ENCODE measurements around the gene ARID1B.

ARID1B gene

GRCh38 chr6:157209865-157210530 lies 432.8 kb downstream of the ARID1B start:
- H3K9ac ChIP-seq (ENCODE audit: low read depth in 1 of 2, low read length in 2 of 2), result no peak overlapping the region
- no peaks in the 10 kb centered on the region for H3K27me3 ChIP-seq (ENCODE audit: control insufficient read depth in 1 of 2, insufficient read depth in 2 of 2, low read length in 2 of 2)
- H3K36me3 ChIP-seq (ENCODE audit: control insufficient read depth in 1 of 2, insufficient read depth in 2 of 2, low read length in 2 of 2), result peaks cover 19 to 37% of the 10 kb centered on the region in 2 donors
- no peaks in the 10 kb centered on the region for H3K9me3 ChIP-seq (ENCODE audit: control insufficient read depth in 1 of 2, low read length in 2 of 2)
- H3K4me1 ChIP-seq (ENCODE audit: control insufficient read depth in 1 of 2, insufficient read depth in 2 of 2, low read length in 2 of 2), result no peaks in the 10 kb centered on the region
- no peak overlapping the region for H3K4me3 ChIP-seq (ENCODE audit: low read depth in 1 of 2, low read length in 2 of 2)
- H3K27ac ChIP-seq (ENCODE audit: low read depth, low read length), result no peak overlapping the region

GRCh38 chr6:157210954-157211353 lies 433.8 kb downstream of the ARID1B start:
- Histone ChIP-seq H3K9me3 (ENCODE audit: control insufficient read depth in 1 of 2, low read length in 2 of 2) (no peaks in the 10 kb centered on the region), H3K4me1 (ENCODE audit: control insufficient read depth in 1 of 2, insufficient read depth in 2 of 2, low read length in 2 of 2) (no peaks in the 10 kb centered on the region), H3K27ac (ENCODE audit: low read depth, low read length) (no peak overlapping the region), H3K4me3 (ENCODE audit: low read depth in 1 of 2, low read length in 2 of 2) (no peak overlapping the region), H3K36me3 (ENCODE audit: control insufficient read depth in 1 of 2, insufficient read depth in 2 of 2, low read length in 2 of 2) (peaks cover 17 to 30% of the 10 kb centered on the region in 2 donors), H3K9ac (ENCODE audit: low read depth in 1 of 2, low read length in 2 of 2) (no peak overlapping the region), H3K27me3 (ENCODE audit: control insufficient read depth in 1 of 2, insufficient read depth in 2 of 2, low read length in 2 of 2) (no peaks in the 10 kb centered on the region)

GRCh38 chr6:157211603-157212455 lies 434.7 kb downstream of the ARID1B start:
- Histone ChIP-seq H3K9me3 (ENCODE audit: control insufficient read depth in 1 of 2, low read length in 2 of 2) (no peaks in the 10 kb centered on the region), H3K9ac (ENCODE audit: low read depth in 1 of 2, low read length in 2 of 2) (no peak overlapping the region), H3K36me3 (ENCODE audit: control insufficient read depth in 1 of 2, insufficient read depth in 2 of 2, low read length in 2 of 2) (peaks cover 8 to 21% of the 10 kb centered on the region in 2 donors), H3K4me1 (ENCODE audit: control insufficient read depth in 1 of 2, insufficient read depth in 2 of 2, low read length in 2 of 2) (no peaks in the 10 kb centered on the region), H3K27ac (ENCODE audit: low read depth, low read length) (no peak overlapping the region), H3K27me3 (ENCODE audit: control insufficient read depth in 1 of 2, insufficient read depth in 2 of 2, low read length in 2 of 2) (no peaks in the 10 kb centered on the region), H3K4me3 (ENCODE audit: low read depth in 1 of 2, low read length in 2 of 2) (no peak overlapping the region)

- Histone ChIP-seq H3K27ac (ENCODE audit: low read depth, low read length) (no peak overlapping the region), H3K36me3 (ENCODE audit: control insufficient read depth in 1 of 2, insufficient read depth in 2 of 2, low read length in 2 of 2) (peaks cover 0 to 5% of the 10 kb centered on the region in 2 donors), H3K4me3 (ENCODE audit: low read depth in 1 of 2, low read length in 2 of 2) (no peak overlapping the region), H3K9me3 (ENCODE audit: control insufficient read depth in 1 of 2, low read length in 2 of 2) (no peaks in the 10 kb centered on the region), H3K9ac (ENCODE audit: low read depth in 1 of 2, low read length in 2 of 2) (no peak overlapping the region), H3K4me1 (ENCODE audit: control insufficient read depth in 1 of 2, insufficient read depth in 2 of 2, low read length in 2 of 2) (no peaks in the 10 kb centered on the region), H3K27me3 (ENCODE audit: control insufficient read depth in 1 of 2, insufficient read depth in 2 of 2, low read length in 2 of 2) (no peaks in the 10 kb centered on the region)
Observed at GRCh38 chr6:157213426-157213825, 436.2 kb downstream of the ARID1B start.

- H3K9me3 ChIP-seq (ENCODE audit: control insufficient read depth in 1 of 2, low read length in 2 of 2), result no peaks in the 10 kb centered on the region
- H3K4me3 ChIP-seq (ENCODE audit: low read depth in 1 of 2, low read length in 2 of 2), result no peak overlapping the region
- H3K9ac ChIP-seq (ENCODE audit: low read depth in 1 of 2, low read length in 2 of 2), result no peak overlapping the region
- H3K4me1 ChIP-seq (ENCODE audit: control insufficient read depth in 1 of 2, insufficient read depth in 2 of 2, low read length in 2 of 2), result no peaks in the 10 kb centered on the region
- H3K27ac ChIP-seq (ENCODE audit: low read depth, low read length), result no peak overlapping the region
- peaks cover 0 to 5% of the 10 kb centered on the region in 2 donors for H3K36me3 ChIP-seq (ENCODE audit: control insufficient read depth in 1 of 2, insufficient read depth in 2 of 2, low read length in 2 of 2)
- H3K27me3 ChIP-seq (ENCODE audit: control insufficient read depth in 1 of 2, insufficient read depth in 2 of 2, low read length in 2 of 2), result no peaks in the 10 kb centered on the region
Observed at GRCh38 chr6:157213907-157214565, 436.9 kb downstream of the ARID1B start.

- Histone ChIP-seq H3K27me3 (ENCODE audit: control insufficient read depth in 1 of 2, insufficient read depth in 2 of 2, low read length in 2 of 2) (no peaks in the 10 kb centered on the region), H3K27ac (ENCODE audit: low read depth, low read length) (no peak overlapping the region), H3K36me3 (ENCODE audit: control insufficient read depth in 1 of 2, insufficient read depth in 2 of 2, low read length in 2 of 2) (no peaks in the 10 kb centered on the region), H3K9ac (ENCODE audit: low read depth in 1 of 2, low read length in 2 of 2) (no peak overlapping the region), H3K4me1 (ENCODE audit: control insufficient read depth in 1 of 2, insufficient read depth in 2 of 2, low read length in 2 of 2) (peaks cover 0 to 3% of the 10 kb centered on the region in 2 donors), H3K9me3 (ENCODE audit: control insufficient read depth in 1 of 2, low read length in 2 of 2) (no peaks in the 10 kb centered on the region), H3K4me3 (ENCODE audit: low read depth in 1 of 2, low read length in 2 of 2) (no peak overlapping the region)
Observed at GRCh38 chr6:157215717-157216116, 438.5 kb downstream of the ARID1B start.

- no peak overlapping the region for H3K4me3 ChIP-seq (ENCODE audit: low read depth in 1 of 2, low read length in 2 of 2)
- peaks cover 3 to 4% of the 10 kb centered on the region in 2 donors for H3K4me1 ChIP-seq (ENCODE audit: control insufficient read depth in 1 of 2, insufficient read depth in 2 of 2, low read length in 2 of 2)
- H3K27me3 ChIP-seq (ENCODE audit: control insufficient read depth in 1 of 2, insufficient read depth in 2 of 2, low read length in 2 of 2), result no peaks in the 10 kb centered on the region
- no peak overlapping the region for H3K9ac ChIP-seq (ENCODE audit: low read depth in 1 of 2, low read length in 2 of 2)
- no peaks in the 10 kb centered on the region for H3K36me3 ChIP-seq (ENCODE audit: control insufficient read depth in 1 of 2, insufficient read depth in 2 of 2, low read length in 2 of 2)
- no peak overlapping the region for H3K27ac ChIP-seq (ENCODE audit: low read depth, low read length)
- no peaks in the 10 kb centered on the region for H3K9me3 ChIP-seq (ENCODE audit: control insufficient read depth in 1 of 2, low read length in 2 of 2)
Observed at GRCh38 chr6:157216570-157216969, 439.4 kb downstream of the ARID1B start.

- no peak overlapping the region for H3K4me3 ChIP-seq (ENCODE audit: low read depth in 1 of 2, low read length in 2 of 2)
- H3K9me3 ChIP-seq (ENCODE audit: control insufficient read depth in 1 of 2, low read length in 2 of 2), result no peaks in the 10 kb centered on the region
- H3K9ac ChIP-seq (ENCODE audit: low read depth in 1 of 2, low read length in 2 of 2), result no peak overlapping the region
- no peaks in the 10 kb centered on the region for H3K36me3 ChIP-seq (ENCODE audit: control insufficient read depth in 1 of 2, insufficient read depth in 2 of 2, low read length in 2 of 2)
- H3K27me3 ChIP-seq (ENCODE audit: control insufficient read depth in 1 of 2, insufficient read depth in 2 of 2, low read length in 2 of 2), result no peaks in the 10 kb centered on the region
- no peak overlapping the region for H3K27ac ChIP-seq (ENCODE audit: low read depth, low read length)
- H3K4me1 ChIP-seq (ENCODE audit: control insufficient read depth in 1 of 2, insufficient read depth in 2 of 2, low read length in 2 of 2), result peaks cover 4 to 5% of the 10 kb centered on the region in 2 donors
Observed at GRCh38 chr6:157217198-157217893, 440.2 kb downstream of the ARID1B start.

- H3K9ac ChIP-seq (ENCODE audit: low read depth in 1 of 2, low read length in 2 of 2), result no peak overlapping the region
- no peaks in the 10 kb centered on the region for H3K9me3 ChIP-seq (ENCODE audit: control insufficient read depth in 1 of 2, low read length in 2 of 2)
- no peak overlapping the region for H3K27ac ChIP-seq (ENCODE audit: low read depth, low read length)
- H3K27me3 ChIP-seq (ENCODE audit: control insufficient read depth in 1 of 2, insufficient read depth in 2 of 2, low read length in 2 of 2), result no peaks in the 10 kb centered on the region
- peaks cover 4 to 5% of the 10 kb centered on the region in 2 donors for H3K4me1 ChIP-seq (ENCODE audit: control insufficient read depth in 1 of 2, insufficient read depth in 2 of 2, low read length in 2 of 2)
- H3K4me3 ChIP-seq (ENCODE audit: low read depth in 1 of 2, low read length in 2 of 2), result no peak overlapping the region
- H3K36me3 ChIP-seq (ENCODE audit: control insufficient read depth in 1 of 2, insufficient read depth in 2 of 2, low read length in 2 of 2), result no peaks in the 10 kb centered on the region
Observed at GRCh38 chr6:157217894-157218370, 440.8 kb downstream of the ARID1B start.
